Measurements from ENCODE around the gene SLC45A3. TPM values are rescaled to one million over a fixed set of nuclear protein-coding genes. Genes with fewer than 3 reads are reported as not detected.

SLC45A3 gene
- total RNA-seq, 2 experiments from 2014 or later: 0.11 TPM; not detected in 1

GRCh38 chr1:205715628-205716027, 35.3 kb upstream of the SLC45A3 start:
- Mint-ChIP-seq H3K4me1 (ENCODE audit: low read depth) (peaks cover 29% of the 10 kb centered on the region), H3K27ac (peak overlapping the region; percentile 31), H3K9me3 (no peaks in the 10 kb centered on the region), H3K27me3 (no peaks in the 10 kb centered on the region), H3K4me3 (no peak overlapping the region), H3K36me3 (ENCODE audit: low read depth) (peaks cover 66% of the 10 kb centered on the region)
- ATAC-seq (ENCODE audit: poor library complexity) (no peak), DNase-seq (no peak)
- Histone ChIP-seq H3K27ac (ENCODE audit: low read depth in 1 of 2, low read length in 2 of 2) (no peak overlapping the region), H3K4me3 (ENCODE audit: low read length) (no peak overlapping the region), H3K36me3 (ENCODE audit: insufficient read depth, low read length) (peaks cover 53% of the 10 kb centered on the region), H3K9me3 (ENCODE audit: control insufficient read depth in 1 of 2, insufficient read depth in 1 of 2, low read length in 2 of 2) (no peaks in the 10 kb centered on the region), H3K27me3 (ENCODE audit: control insufficient read depth in 1 of 2, insufficient read depth in 2 of 2, low read length in 2 of 2) (no peaks in the 10 kb centered on the region), H3K4me1 (ENCODE audit: insufficient read depth, low read length) (no peaks in the 10 kb centered on the region)
- ChIA-PET CTCF (interaction anchor here (1.1 to 2.7 kb wide), 2 partner anchors 57 to 124 kb away, joined by 3 to 9 read pairs; no protein-coding TSS in a partner anchor), POLR2A (interaction anchor here (1.0 kb wide), 1 partner anchor 34 kb away, joined by 3 read pairs; the partner anchor contains the start of gene NUCKS1)
- intact Hi-C loops (cut with DNase I, micrococcal nuclease): no loop called here
- no peak for TF ChIP-seq CTCF (IDR thresholded peaks at IDR 0.05)

- Histone ChIP-seq H3K4me1 (ENCODE audit: insufficient read depth, low read length) (no peaks in the 10 kb centered on the region), H3K27ac (ENCODE audit: low read depth in 1 of 2, low read length in 2 of 2) (no peak overlapping the region), H3K27me3 (ENCODE audit: control insufficient read depth in 1 of 2, insufficient read depth in 2 of 2, low read length in 2 of 2) (no peaks in the 10 kb centered on the region), H3K36me3 (ENCODE audit: insufficient read depth, low read length) (peaks cover 48% of the 10 kb centered on the region), H3K4me3 (ENCODE audit: low read length) (no peak overlapping the region), H3K9me3 (ENCODE audit: control insufficient read depth in 1 of 2, insufficient read depth in 1 of 2, low read length in 2 of 2) (no peaks in the 10 kb centered on the region)
- no peak for TF ChIP-seq CTCF (IDR thresholded peaks at IDR 0.05)
- H3K36me3 Mint-ChIP-seq (ENCODE audit: low read depth): peaks cover 59% of the 10 kb centered on the region
- no peak overlapping the region for H3K4me3 Mint-ChIP-seq
- H3K4me1 Mint-ChIP-seq (ENCODE audit: low read depth): peaks cover 30% of the 10 kb centered on the region
- no peaks in the 10 kb centered on the region for H3K9me3 Mint-ChIP-seq
- CTCF ChIA-PET: interaction anchor here (1.1 to 2.7 kb wide), 3 partner anchors 11 to 123 kb away, joined by 3 to 9 read pairs (median 3); no protein-coding TSS in a partner anchor
- ATAC-seq (ENCODE audit: poor library complexity) (no peak), DNase-seq (no peak)
- intact Hi-C loops (cut with DNase I, micrococcal nuclease): loop anchor here in 1 of 2 experiments (5.0 kb wide), 2 partner anchors 32 to 57 kb away; no protein-coding TSS in a partner anchor
- H3K27me3 Mint-ChIP-seq: no peaks in the 10 kb centered on the region
- H3K27ac Mint-ChIP-seq: peak overlapping the region; percentile 31
- POLR2A ChIA-PET: interaction anchor here (1.0 kb wide), 2 partner anchors 31 to 35 kb away, joined by 3 read pairs; partner anchors contain the start of gene NUCKS1
These were observed 34.6 kb upstream of the SLC45A3 start for GRCh38 chr1:205714906-205715246.

- peak overlapping the region; percentile 62 for H3K27ac Mint-ChIP-seq
- no peak for TF ChIP-seq CTCF (IDR thresholded peaks at IDR 0.05)
- intact Hi-C loops (cut with DNase I, micrococcal nuclease): loop anchor here in 1 of 2 experiments (5.0 kb wide), 2 partner anchors 33 to 58 kb away; no protein-coding TSS in a partner anchor
These were observed 34.0 kb upstream of the SLC45A3 start for GRCh38 chr1:205714190-205714905.

More at GRCh38 chr1:205714190-205714905, 34.0 kb upstream of the SLC45A3 start:
- ATAC-seq (ENCODE audit: poor library complexity) (no peak), DNase-seq (no peak)
- peaks cover 45% of the 10 kb centered on the region for H3K36me3 ChIP-seq (ENCODE audit: insufficient read depth, low read length)
- Mint-ChIP-seq H3K27me3 (no peaks in the 10 kb centered on the region), H3K4me1 (ENCODE audit: low read depth) (peaks cover 30% of the 10 kb centered on the region), H3K9me3 (no peaks in the 10 kb centered on the region), H3K36me3 (ENCODE audit: low read depth) (peaks cover 54% of the 10 kb centered on the region), H3K4me3 (no peak overlapping the region)
- no peak overlapping the region for H3K4me3 ChIP-seq (ENCODE audit: low read length)
- no peaks in the 10 kb centered on the region for H3K9me3 ChIP-seq (ENCODE audit: control insufficient read depth in 1 of 2, insufficient read depth in 1 of 2, low read length in 2 of 2)
- POLR2A ChIA-PET: interaction anchor here (1.0 kb wide), 1 partner anchor 31 kb away, joined by 3 read pairs; no protein-coding TSS in a partner anchor
- H3K27me3 ChIP-seq (ENCODE audit: control insufficient read depth in 1 of 2, insufficient read depth in 2 of 2, low read length in 2 of 2): no peaks in the 10 kb centered on the region
- CTCF ChIA-PET: interaction anchor here (0.5 to 2.7 kb wide), 5 partner anchors 12 to 767 kb away, joined by 3 to 9 read pairs (median 3); no protein-coding TSS in a partner anchor
- no peaks in the 10 kb centered on the region for H3K4me1 ChIP-seq (ENCODE audit: insufficient read depth, low read length)
- no peak overlapping the region for H3K27ac ChIP-seq (ENCODE audit: low read depth in 1 of 2, low read length in 2 of 2)

Data from CD4-positive, alpha-beta T cell (primary cell).